ENCODE measurements around the gene SLC6A18.

SLC6A18 gene

DNA sequence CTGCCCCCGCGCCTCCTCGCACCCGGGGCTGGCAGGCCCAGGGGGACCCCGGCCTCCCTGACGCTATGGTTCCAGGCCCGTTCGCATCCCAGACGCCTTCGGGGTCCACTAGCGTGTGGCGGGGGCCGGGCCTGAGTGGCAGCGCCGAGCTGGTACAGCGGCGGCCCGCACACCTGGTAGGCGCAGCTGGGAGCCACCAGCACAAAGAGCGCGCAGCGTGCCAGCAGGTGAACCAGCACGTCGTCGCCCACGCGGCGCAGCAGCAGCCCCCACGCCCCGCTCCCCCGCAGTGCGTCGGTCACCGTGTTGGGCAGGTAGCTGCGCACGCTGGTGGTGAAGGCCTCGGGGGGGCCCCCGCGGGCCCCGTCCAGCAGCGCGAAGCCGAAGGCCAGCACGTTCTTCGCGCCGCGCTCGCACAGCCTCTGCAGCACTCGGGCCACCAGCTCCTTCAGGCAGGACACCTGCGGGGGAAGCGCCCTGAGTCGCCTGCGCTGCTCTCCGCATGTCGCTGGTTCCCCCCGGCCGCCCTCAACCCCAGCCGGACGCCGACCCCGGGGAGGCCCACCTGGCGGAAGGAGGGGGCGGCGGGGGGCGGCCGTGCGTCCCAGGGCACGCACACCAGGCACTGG, 69.1 kb downstream of the SLC6A18 start:
- DNase-seq (ENCODE audit: low read depth, low spot score): no peak
- TF ChIP-seq, protein P1, sequence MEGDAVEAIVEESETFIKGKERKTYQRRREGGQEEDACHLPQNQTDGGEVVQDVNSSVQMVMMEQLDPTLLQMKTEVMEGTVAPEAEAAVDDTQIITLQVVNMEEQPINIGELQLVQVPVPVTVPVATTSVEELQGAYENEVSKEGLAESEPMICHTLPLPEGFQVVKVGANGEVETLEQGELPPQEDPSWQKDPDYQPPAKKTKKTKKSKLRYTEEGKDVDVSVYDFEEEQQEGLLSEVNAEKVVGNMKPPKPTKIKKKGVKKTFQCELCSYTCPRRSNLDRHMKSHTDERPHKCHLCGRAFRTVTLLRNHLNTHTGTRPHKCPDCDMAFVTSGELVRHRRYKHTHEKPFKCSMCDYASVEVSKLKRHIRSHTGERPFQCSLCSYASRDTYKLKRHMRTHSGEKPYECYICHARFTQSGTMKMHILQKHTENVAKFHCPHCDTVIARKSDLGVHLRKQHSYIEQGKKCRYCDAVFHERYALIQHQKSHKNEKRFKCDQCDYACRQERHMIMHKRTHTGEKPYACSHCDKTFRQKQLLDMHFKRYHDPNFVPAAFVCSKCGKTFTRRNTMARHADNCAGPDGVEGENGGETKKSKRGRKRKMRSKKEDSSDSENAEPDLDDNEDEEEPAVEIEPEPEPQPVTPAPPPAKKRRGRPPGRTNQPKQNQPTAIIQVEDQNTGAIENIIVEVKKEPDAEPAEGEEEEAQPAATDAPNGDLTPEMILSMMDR (IDR thresholded peaks at IDR 0.05; ENCODE audit: insufficient read depth, low read length, missing control alignments): no peak
- no peak overlapping the region for H3K4me3 ChIP-seq (ENCODE audit: low read depth, low read length)
- CTCF ChIA-PET: no interaction called here
- POLR2A ChIA-PET: no interaction called here

DNA sequence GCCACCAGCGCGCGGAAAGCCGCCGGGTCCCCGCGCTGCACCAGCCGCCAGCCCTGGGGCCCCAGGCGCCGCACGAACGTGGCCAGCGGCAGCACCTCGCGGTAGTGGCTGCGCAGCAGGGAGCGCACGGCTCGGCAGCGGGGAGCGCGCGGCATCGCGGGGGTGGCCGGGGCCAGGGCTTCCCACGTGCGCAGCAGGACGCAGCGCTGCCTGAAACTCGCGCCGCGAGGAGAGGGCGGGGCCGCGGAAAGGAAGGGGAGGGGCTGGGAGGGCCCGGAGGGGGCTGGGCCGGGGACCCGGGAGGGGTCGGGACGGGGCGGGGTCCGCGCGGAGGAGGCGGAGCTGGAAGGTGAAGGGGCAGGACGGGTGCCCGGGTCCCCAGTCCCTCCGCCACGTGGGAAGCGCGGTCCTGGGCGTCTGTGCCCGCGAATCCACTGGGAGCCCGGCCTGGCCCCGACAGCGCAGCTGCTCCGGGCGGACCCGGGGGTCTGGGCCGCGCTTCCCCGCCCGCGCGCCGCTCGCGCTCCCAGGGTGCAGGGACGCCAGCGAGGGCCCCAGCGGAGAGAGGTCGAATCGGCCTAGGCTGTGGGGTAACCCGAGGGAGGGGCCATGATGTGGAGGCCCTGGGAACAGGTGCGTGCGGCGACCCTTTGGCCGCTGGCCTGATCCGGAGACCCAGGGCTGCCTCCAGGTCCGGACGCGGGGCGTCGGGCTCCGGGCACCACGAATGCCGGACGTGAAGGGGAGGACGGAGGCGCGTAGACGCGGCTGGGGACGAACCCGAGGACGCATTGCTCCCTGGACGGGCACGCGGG, 69.9 kb downstream of the SLC6A18 start, which contains the start of gene TERT:
Gene TERT, minus strand, starts transcription at position 234 of the 815 bp plus-strand sequence. Its CDS starts 79 bp downstream, at position 155.
- no peak within 1 kb of the TSS for H3K4me3 ChIP-seq (ENCODE audit: low read depth, low read length)
- CTCF ChIA-PET: no interaction called here
- DNase-seq (ENCODE audit: low read depth, low spot score): no peak
- POLR2A ChIA-PET: no interaction called here
- TF ChIP-seq, protein P1 (IDR thresholded peaks at IDR 0.05; ENCODE audit: insufficient read depth, low read length, missing control alignments): no peak

DNA sequence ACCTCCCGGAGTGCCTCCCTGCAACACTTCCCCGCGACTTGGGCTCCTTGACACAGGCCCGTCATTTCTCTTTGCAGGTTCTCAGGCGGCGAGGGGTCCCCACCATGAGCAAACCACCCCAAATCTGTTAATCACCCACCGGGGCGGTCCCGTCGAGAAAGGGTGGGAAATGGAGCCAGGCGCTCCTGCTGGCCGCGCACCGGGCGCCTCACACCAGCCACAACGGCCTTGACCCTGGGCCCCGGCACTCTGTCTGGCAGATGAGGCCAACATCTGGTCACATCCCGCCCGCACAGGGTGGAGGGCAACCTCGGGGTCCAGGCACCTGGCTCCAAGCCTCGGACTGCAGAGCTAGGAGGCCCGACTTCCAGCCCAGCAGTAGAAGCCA, 70.5 kb downstream of the SLC6A18 start:
- CTCF ChIA-PET: no interaction called here
- POLR2A ChIA-PET: no interaction called here
- TF ChIP-seq, protein P1 (IDR thresholded peaks at IDR 0.05; ENCODE audit: insufficient read depth, low read length, missing control alignments): no peak
- no peak for DNase-seq (ENCODE audit: low read depth, low spot score)
- H3K4me3 ChIP-seq (ENCODE audit: low read depth, low read length): no peak overlapping the region

All from AG04449 (cell line).